ENCODE data around the gene TMCC1. TPM values are rescaled to one million over a fixed set of nuclear protein-coding genes. Genes with fewer than 3 reads are reported as not detected.
"Not testable (repeated sequence)": the region's sequence is repeated elsewhere in the genome, so short reads cannot be mapped to it uniquely, and the experiment has no call there.

TMCC1 gene
- total RNA-seq, 1 experiment from 2014 or later, result 9.0 TPM

DNA sequence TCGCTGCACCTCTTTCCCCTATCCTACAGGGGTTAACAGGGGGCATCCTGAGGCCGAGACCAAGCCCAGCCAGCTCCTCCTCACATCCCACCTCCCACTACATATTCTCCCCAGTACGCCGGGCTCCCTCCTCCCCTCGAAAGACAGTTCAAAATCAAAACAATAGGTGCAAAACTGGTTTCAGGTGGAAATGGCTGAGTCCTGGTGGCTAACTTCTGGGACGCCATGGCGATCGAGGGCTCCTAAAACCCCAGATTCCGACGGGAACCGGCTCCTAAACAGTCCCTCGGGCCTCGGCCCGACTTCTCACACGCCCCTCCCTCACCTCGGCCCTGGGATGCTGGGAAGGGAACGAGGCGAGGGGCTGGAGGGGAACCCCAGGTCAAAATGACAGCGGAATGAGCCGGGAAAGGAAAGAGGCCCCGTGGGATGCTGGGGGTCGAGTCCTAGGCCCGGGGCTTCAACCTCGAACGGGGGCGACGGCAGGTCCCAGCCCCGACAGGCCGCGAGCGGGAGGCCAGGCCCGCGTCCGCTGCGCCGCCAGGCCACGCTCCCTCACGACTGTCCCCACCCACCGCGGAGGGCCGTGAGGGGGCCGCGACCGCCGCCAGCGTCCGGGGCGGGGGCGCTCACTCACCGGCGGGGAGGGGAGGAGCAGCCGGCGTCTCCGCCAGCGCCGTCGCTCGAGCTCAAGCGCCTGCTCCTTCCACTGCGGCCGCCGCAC, 492 bp downstream of the TMCC1 start:
- peak; percentile 25 for DNase-seq (ENCODE audit: low spot score)

DNA sequence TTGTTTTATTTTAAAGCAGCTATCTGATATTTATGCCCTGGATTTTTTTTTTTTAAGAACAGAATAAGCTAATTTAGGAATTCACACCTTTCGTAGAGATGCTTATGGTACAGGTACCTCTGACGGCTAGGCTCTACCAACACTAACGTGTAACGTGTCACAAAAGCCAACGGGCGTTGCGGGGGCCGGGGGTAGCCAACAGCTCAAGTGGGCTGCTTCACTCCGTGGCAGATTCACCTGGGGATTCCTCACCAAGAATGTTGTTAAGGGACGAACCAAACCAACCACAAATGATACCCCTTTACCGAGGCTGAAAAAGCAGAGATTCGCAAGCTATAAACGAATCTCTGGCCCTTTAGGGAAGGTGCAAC, 1.0 kb downstream of the TMCC1 start:
- DNase-seq (ENCODE audit: low spot score), result no peak

DNA sequence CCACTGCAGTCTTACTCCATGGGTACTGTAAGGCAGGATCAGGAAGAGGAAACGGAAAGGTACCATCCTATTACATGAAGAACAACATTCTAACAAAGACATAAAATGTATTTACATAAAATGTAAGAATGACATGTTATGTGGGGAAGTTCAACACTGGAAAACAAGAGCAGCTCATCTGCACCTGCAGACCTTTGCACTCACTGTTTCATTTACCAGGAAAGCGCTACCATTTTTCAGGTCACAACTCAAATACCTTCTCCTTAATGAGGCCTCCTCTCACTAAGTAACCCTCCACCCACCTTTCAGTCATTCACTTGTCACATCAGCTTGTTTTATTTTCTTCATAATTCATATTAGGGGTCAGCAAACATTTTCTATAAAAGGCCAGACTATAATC, 2.6 kb downstream of the TMCC1 start:
- no peak for DNase-seq (ENCODE audit: low spot score)

DNA sequence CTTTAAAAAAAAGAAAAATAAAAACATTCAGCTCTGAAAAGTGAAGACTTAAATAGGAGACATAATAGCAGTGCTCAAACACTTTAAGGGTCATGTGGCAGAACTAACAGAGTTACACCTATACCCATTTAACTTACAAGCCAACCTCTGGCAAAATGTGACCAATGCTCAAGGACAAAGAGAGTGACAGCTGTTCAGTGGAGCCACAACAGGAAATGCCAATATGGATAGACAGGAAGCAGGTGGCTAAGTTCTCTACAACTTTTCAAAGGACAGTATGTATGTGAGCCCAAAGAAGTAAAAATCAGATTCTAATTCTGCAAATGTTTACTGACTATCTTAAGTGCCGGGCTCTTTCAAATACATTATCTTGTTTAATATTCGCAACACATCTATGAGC, 3.4 kb downstream of the TMCC1 start:
- DNase-seq (ENCODE audit: low spot score), result peak; percentile 14

DNA sequence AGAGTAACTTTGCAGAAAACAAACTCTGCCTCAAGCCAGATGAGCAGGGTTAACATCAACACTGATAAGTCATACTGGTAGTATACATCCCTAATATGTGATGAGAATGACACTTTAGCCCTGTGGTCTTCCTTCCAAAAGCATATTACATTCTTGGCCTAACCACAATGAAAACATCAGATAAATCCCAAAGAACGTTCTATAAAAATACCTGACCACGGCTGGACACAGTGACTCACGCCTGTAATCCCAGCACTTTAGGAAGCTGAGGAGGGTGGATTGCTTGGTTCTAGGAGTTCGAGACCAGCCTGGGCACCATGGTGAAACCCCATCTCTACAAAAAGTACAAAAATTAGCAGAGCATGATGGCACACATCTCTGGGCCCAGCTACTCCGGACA, 4.7 kb downstream of the TMCC1 start:
- peak; percentile 97 for DNase-seq (ENCODE audit: low spot score)

DNA sequence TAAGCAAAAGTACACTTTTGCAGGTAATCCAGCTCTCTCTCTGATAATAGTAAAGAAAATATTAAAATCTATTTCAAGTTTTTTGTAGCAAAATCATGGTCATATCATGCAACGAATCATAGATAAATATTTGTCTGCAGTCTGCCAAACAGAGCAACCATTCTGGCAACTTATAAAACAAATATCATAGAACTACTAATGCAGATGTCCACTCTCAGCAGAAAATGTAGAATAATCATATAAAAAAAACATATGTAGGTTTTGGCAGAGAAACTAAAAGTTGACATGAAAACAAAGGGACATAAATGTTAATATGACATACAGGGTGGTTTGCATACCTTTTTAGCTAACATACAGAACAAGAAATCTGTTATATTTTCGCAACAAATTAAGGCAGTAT, 12.2 kb downstream of the TMCC1 start:
- DNase-seq (ENCODE audit: low spot score), result no peak

DNA sequence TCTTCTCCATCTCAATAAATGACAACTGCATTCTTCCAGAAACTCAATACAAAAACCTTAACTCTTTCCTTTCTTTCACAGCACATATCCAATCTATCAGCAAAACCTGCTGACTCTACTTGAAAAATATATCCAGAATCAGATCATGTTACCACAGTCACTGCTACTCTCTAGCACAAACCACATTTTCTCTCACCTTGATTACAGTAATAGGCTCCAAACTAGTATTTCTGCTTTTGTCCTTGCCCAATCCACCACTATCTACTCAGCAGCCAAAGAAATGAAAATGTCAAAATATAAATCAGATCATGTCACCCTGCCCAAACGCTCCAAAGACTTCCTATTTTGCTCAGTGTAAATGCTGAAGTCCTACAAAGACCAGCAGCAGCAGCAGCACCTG, 15.2 kb downstream of the TMCC1 start:
- no peak for DNase-seq (ENCODE audit: low spot score)

DNA sequence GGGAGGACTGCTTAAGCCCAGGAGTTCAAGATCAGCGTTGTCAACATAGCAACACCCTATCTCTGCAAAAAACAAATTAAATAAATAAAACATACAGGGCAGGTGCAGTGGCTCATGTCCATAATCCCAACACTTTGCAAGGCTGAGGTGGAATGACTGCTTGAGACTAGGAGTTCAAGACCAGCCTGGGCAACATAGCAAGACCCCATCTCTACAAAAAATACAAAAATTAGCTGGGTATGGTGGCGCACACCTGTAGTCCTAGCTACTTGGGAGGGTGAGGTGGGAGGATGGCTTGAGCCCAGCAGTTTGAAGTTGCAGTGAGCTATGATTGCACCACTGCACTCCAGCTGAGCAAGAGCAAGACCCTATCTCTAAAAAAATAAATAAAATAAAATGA, 19.0 kb downstream of the TMCC1 start:
- DNase-seq (ENCODE audit: low spot score), result not testable (repeated sequence)

DNA sequence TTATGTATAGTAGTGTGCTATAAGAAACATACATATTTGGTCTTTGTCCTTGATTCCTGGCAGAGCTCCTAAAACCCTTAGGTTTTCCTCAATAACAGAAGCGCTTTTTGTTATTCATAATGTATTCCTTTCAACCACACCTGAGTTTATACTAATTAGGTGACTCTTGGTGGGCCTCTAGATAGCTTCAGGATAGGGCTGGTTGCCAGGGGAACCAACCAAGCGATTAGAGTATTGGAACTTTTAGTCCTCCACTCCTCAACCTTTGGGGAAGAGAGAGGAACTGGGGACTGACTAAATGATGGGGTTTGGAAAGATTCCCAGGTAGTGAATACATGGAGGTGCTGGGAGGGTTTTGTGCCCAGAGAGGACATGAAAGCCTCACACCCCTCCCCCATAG, 24.6 kb downstream of the TMCC1 start:
- DNase-seq (ENCODE audit: low spot score), result no peak

DNA sequence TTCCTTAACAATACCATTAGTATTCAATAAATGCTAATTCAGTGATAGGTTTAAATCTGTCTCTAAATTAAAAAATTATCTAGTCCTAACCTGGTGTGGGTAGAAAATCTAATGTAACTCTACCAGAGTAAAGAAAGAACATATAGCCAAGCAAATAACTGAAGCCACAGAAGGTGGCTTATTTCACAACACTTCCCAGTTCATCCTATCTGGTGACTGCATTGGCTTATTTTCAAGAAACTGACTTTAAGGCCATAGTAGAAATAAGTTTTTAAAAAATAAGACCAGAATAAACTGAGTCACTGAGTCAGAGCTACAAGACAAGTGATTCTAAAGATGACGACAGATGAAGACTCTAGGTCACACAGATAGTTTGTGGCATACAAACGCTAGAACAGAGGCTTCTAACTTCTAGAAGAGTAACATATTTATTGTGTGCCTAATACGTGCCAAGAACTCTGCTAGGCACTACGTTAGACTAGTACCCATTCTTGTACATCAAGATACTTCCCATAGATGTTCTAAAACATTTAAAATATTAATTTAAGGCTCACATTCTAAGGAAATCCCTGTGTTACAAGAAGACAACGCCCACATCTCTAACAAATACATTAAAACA, 25.9 kb downstream of the TMCC1 start:
- DNase-seq (ENCODE audit: low spot score), result no peak

DNA sequence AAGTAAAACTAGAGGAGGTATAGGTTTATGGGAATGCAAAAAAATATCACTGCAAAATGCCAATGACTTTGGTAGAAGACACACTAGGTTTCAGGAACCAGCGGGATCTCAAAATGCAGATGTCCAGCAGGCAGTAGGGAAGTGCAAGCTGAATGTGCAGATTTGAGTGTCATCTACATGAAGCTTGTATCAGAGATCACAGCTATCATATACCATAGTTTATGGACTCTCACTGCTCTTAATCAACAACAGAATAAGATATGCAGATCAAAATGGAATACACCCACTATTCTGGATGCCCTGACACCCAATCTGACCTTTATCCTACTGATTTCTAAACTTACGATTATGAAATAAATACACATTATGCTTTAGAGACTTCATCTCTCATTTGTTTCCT, 27.7 kb downstream of the TMCC1 start:
- no peak for DNase-seq (ENCODE audit: low spot score)

DNA sequence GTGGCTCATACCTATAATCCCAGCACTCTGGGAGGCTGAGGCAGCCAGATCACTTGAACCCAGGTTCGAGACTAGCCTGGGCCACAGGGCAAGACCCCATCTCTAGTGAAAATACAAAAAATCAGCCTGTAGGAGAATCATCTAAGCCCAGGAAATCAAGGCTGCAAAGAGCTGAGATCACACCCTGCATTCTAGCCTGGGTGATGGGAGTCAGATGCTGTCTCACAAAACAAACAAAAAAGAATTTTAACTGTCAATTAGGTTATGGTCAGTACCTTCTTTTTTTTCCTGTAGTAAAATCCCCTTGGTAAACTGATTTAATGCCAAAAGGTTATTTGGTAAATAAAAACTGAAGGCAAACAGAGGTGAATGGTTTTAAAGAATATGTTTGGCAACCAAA, 29.0 kb downstream of the TMCC1 start:
- DNase-seq (ENCODE audit: low spot score), result no peak

DNA sequence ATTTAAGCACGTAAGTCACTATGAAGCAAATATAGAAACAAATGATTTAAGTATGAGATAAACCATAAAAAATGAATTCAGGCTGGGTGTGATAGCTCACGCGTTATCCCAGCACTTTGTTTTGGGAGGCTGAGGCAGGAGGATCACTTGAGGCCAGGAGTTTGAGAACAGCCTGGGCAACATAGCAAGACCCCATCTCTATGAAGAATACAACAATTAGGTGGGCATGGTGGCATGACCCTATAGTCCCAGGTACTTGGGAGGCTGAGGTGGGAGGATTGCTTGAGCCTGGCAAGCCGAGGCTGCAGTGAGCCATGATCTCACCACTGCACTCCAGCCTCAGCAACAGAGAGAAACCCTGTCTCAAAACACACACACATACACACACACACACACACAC, 34.2 kb downstream of the TMCC1 start:
- DNase-seq (ENCODE audit: low spot score), result no peak

DNA sequence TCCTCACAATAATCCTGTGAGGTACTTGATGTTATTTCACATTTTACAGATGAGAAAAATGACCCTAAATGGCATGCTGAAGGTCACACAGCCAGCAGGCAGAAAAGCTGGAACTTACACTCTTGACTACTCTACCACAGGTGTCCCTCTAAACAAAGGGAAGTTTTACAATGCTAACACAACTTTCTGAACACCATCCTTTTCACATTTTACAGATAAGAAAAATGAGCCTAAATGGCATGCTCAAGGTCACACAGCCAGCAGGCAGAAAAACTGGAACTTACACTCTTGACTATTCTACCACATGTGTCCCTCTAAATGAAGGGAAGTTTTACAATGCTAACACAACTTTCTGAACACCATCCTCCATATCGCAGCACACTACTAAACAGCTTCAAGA, 35.6 kb downstream of the TMCC1 start:
- no peak for DNase-seq (ENCODE audit: low spot score)

DNA sequence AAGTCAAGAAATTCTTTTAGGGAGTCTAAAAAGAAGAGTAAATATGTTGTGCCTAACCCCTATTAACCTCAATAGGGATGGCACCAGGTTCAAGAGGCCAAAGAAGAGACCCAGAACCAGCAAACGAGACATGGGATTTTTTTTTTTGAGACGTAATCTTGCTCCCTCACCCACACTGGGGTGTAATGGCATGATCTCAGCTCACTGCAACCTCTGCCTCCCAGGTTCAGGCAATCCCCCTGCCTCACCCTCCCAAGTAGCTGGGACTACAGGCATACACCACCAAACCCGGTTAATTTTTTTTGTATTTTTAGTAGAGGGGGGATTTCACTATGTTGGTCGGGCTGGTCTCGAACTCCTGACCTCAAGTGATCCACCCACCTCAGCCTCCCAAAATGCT, 36.7 kb downstream of the TMCC1 start:
- DNase-seq (ENCODE audit: low spot score), result not testable (repeated sequence)

DNA sequence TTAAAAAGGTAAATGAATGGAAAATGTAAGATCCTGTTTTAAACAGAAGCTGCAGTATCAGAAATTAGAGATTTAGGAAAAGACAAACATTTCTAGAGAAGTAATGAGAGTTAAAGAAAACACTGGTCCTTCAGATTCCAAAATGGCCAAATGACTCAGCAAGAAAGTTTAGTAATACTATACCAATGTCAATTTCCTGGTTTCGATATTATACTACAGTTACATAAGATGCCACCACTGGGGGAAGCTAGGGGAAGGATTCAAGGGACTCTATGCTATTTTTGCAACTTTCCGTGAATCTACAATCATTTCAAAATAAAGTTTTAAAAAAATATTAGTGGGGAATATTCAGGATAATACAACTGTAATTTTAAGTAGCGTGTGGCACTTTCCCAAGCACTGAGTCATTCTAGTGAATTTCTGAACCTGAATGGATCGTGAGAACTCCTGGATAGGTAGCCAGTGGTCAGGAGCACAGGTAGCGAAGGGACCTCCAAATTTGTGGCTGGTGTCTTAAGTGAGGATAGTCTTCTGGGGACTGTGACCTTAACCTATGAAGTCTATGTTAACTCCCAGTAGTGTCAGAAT, 37.6 kb downstream of the TMCC1 start:
- DNase-seq (ENCODE audit: low spot score), result peak; percentile 40

DNA sequence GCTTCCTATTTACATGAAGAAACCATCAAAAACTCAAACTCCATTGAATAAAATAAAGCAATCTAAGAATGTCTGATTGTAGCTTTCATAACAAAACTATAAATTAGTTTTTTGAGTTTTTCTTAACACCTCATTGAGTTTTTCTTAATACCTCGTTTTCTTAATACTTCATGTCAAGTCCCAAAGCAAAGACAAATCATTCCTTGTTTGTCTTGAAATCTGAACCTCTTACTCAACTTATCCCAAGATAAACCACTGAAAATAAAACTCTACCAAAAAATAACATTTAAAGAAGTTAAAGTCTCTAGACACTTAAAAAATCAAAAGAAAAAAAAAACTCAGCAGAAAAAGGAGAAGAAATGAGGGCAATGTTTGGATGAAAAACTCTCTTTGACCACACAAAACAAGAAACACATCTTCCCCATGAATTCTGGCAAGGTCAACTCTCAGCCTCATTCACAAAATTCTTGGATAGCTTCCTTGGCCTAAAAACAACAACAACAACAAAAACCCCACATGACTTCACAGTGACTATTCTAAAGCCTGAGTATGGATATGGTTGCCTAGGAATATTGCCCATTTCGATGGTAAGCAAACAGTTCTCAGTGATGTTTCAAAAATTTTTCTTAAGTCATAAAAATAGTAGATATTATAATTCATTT, 38.2 kb downstream of the TMCC1 start:
- DNase-seq (ENCODE audit: low spot score), result no peak

DNA sequence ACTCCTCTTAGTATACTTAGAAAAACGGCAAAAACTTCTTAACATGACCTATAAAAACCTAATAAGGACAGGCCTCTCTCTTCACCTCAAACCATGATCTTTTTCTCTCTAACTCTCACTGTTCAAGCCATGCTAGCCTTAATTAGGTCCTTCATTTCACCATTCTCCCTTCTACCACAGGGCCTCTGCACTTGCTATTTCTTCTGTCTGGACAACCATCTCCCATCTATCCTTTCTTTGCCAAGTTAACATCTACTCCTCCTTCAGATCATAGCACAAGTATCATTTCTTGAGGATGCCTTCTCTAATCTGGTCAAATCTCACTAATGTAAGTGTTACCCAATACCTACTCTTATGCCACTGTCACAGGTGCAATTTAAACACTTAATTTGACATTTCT, 39.1 kb downstream of the TMCC1 start:
- DNase-seq (ENCODE audit: low spot score), result no peak

DNA sequence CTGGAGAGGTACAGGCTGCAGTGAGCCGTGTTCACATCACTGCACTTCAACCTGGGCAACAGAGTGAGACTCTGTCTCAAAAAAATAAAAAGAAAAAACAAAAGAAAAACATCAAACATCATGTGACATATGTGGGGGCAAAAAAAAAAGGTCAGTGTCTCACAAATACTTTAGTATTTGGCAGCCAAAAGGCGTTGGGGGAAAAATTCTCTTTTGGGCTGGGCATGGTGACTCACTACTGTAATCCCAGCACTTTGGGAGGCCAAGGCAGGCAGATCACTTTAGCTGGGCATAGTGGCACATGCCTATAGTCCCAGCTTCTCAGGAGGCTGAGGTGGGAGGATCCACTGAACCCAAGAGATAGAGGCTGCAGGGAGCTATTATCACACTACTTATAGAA, 47.6 kb downstream of the TMCC1 start:
- DNase-seq (ENCODE audit: low spot score), result no peak

DNA sequence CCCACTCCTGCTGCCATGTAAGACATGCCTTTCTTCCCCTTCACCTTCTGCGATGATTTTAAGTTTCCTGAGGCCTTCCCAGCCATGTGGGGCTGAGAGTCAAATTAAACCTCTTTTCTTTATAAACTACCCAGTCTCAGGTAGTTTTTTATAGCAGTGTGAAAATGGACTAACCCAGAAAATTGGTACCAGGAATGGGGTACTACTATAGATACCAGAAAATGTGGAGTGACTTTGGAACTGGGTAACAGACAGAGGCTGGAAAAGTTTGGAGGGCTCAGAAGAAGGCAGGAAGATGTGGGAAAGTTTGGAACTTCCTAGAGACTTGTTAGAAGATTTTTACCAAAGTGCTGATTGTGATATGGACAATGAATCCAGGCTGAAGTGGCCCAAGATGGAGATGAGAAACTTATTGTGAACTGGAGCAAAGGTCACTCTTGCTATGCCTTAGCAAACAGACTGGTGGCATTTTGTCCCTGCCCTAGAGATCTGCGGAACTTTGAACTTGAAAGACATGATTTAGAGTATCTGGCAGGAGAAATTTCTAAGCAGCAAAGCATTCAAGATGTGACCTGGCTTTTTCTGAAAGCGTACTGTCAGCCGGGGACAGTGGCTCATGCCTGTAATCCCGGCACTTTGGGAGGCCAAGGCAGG, 52.7 kb downstream of the TMCC1 start:
- DNase-seq (ENCODE audit: low spot score), result no peak

DNA sequence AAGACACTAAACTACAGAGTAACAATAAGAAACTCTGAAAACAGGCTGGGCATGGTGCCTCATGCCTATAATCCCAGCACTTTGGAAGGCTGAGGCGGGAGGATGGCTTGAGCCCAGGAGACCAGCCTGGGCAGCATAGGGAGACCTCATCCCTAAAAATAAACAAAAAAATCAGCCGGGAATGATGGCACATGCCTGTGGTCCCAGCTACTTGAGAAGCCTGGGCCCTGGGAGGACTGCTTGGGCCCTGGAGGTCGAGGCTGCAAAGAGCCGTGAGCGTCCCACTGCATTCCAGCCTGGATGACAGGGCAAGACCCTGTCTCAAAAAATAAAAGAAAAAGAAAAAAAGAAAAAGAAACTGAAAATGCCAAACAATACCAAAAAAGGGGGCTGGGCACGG, 55.4 kb downstream of the TMCC1 start:
- no peak for DNase-seq (ENCODE audit: low spot score)

DNA sequence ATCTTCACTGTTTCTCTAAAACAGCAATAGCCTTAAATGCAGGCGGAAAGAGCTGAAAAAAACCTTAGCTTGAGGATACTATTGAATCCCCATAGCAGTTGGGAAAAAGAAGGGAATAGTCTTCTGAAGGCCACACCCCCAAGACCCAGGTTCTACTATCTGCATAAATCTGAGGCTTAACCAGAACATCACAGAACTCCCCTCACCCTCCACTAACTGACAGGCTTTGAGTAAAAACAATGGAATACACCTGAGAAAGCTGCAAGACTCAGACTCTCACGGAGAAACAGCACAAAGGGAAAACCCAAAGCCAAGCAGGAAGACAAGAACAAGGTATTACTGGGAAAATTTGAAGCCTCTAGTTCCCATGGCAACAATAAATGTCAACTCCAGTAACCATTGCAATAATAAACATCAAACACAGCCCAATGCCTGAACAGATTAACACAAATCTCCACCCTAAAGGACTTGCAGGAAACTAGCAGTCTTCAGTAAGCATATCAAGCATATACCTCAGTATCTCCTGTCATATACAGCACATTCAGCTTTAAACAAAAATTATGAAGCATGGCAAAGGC, 56.4 kb downstream of the TMCC1 start:
- no peak for DNase-seq (ENCODE audit: low spot score)
